GM12891 (cell line): Measurements from ENCODE around the gene FGGY.

ENCODE experiments used
- PAX5 ChIP-seq: IDR thresholded peaks from 2 replicates; pipeline ENCODE4 v1.6.1; 2011; ENCODE audit warnings: low read length, moderate library complexity, mild to moderate bottlenecking; ENCODE audit not compliant: insufficient read depth, severe bottlenecking
- POLR2A ChIP-seq: IDR thresholded peaks from 2 replicates; pipeline ENCODE4 v1.6.1; 2011; ENCODE audit warnings: low read depth, low read length, control low read depth
- POLR2AphosphoS5 ChIP-seq: IDR thresholded peaks from 2 replicates; pipeline ENCODE4 v1.6.1; 2011; ENCODE audit warnings: low read depth, low read length, control low read depth
- POU2F2 ChIP-seq: IDR thresholded peaks from 2 replicates; pipeline ENCODE4 v1.6.1; 2011; ENCODE audit warnings: low read depth, mild to moderate bottlenecking, control low read depth, low read length, moderate library complexity
- SPI1 ChIP-seq: IDR thresholded peaks from 2 replicates; pipeline ENCODE4 v1.6.1; 2011; ENCODE audit warnings: low read depth, low read length, control low read depth
- TAF1 ChIP-seq: IDR thresholded peaks from 2 replicates; pipeline ENCODE4 v1.6.1; 2011; ENCODE audit warnings: low read depth, low read length, control low read depth

DNA sequence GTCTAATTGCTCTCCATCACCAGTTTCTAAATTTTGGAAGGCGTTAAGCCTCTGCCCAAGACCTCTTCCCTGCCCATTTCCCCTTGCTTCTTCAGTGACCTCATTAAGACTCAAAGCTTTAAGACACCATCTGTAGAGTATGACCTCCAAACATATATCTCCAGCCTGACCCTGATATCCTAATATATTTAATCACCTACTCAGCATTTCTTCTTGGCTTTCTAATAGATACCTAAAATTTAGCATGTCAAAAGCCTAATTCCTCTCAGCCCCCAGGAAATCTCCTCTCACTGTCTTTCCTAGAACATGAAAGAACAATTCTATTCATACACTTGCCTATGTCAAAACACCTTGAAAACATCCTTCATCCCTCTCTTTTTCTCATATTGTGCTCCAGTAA, 282.3 kb downstream of the FGGY start:
- TF ChIP-seq POLR2A (no peak), POLR2AphosphoS5 (no peak), PAX5 (no peak), TAF1 (no peak), SPI1 (no peak), POU2F2 (no peak)
